Lung (tissue), 12 donors: ENCODE results near the gene FBN1. TPM values are rescaled to one million over a fixed set of nuclear protein-coding genes. Genes with fewer than 3 reads are reported as not detected.

Source experiments
- ATAC-seq: fragments of 200-7000 bp; cut with Tn5 transposase; one replicate; pipeline ENCODE4 v1.9.1; 2020; ENCODE audit warnings: moderate number of reproducible peaks; ENCODE audit not compliant: insufficient read depth, low FRiP score
- DNase-seq, 3 donors: peaks; one replicate each; pipeline ENCODE4 v3.0.0-alpha.2; 2013 to 2017
- H3K27ac ChIP-seq, 2 donors: one replicate each; pipeline ENCODE4 v1.5.1; 2013; ENCODE audit warnings: mild to moderate bottlenecking in 2 of 2, moderate library complexity in 2 of 2, control low read depth in 1 of 2, inconsistent platforms in 1 of 2, low read depth in 1 of 2, low read length in 1 of 2
- H3K27me3 ChIP-seq, 3 donors: one replicate each; pipeline ENCODE4 v1.5.1; 2013; ENCODE audit warnings: low read length in 2 of 3; ENCODE audit not compliant: control insufficient read depth in 3 of 3, insufficient read depth in 3 of 3
- H3K36me3 ChIP-seq, 4 donors: one replicate each; pipeline ENCODE4 v1.5.1; 2013; ENCODE audit warnings: low read length in 4 of 4, mild to moderate bottlenecking in 1 of 4, moderate library complexity in 1 of 4; ENCODE audit not compliant: control insufficient read depth in 4 of 4, insufficient read depth in 4 of 4
- H3K4me1 ChIP-seq, 5 donors: one replicate each; pipeline ENCODE4 v1.5.1; 2013; ENCODE audit warnings: low read length in 5 of 5, mild to moderate bottlenecking in 2 of 5, moderate library complexity in 1 of 5; ENCODE audit not compliant: control insufficient read depth in 5 of 5, insufficient read depth in 5 of 5
- H3K4me3 ChIP-seq: one replicate; pipeline ENCODE4 v1.5.1; 2013; ENCODE audit warnings: mild to moderate bottlenecking, control low read depth, moderate library complexity
- H3K9ac ChIP-seq, 2 donors: one replicate each; pipeline ENCODE4 v1.5.1; 2013; ENCODE audit warnings: low read length in 2 of 2, control low read depth in 1 of 2; ENCODE audit not compliant: insufficient read depth in 1 of 2
- H3K9me3 ChIP-seq, 4 donors: one replicate each; pipeline ENCODE4 v1.5.1; 2013; ENCODE audit warnings: low read length in 3 of 4, mild to moderate bottlenecking in 1 of 4, moderate library complexity in 1 of 4; ENCODE audit not compliant: control insufficient read depth in 4 of 4, insufficient read depth in 3 of 4
- WGBS, 2 donors: extraction: QIAGEN DNeasy Blood & Tissue Kit; methylation state at CpG; one replicate each; pipeline ENCODE4 v1.1.7; 2013; 5-methylcytosine and 5-hydroxymethylcytosine counted together
- polyA plus RNA-seq, 2 donors: library from polyadenylated mRNA; stranded (reverse); fragments of 200-250 nt; gene quantifications; one replicate each; pipeline ENCODE4 v1.2.1, GENCODE V29; 2013
- total RNA-seq, 2 donors: library from RNA; depleted of rRNA in 1 of 2; stranded (reverse); fragments of >200 nt in 1 of 2; gene quantifications; one replicate each; pipeline ENCODE4 v1.2.1, GENCODE V29; 2014 to 2021
- TF ChIP-seq, protein P1 (sequence below): IDR thresholded peaks from 2 replicates; pipeline ENCODE4 v1.5.1; 2012; ENCODE audit warnings: mild to moderate bottlenecking; ENCODE audit errors: control extremely low read depth, extremely low read depth
- donor health status: control.
- donor health status: control.
- donor health status: Bipolar disorder and iron deficiency.
- donor health status: healthy.
- donor health status: DM: yes; HTN: yes; CAD: no.

The FBN1 gene
- total and polyA plus RNA-seq, 4 donors, result 6.0 to 170 (median 60.8) TPM

DNA sequence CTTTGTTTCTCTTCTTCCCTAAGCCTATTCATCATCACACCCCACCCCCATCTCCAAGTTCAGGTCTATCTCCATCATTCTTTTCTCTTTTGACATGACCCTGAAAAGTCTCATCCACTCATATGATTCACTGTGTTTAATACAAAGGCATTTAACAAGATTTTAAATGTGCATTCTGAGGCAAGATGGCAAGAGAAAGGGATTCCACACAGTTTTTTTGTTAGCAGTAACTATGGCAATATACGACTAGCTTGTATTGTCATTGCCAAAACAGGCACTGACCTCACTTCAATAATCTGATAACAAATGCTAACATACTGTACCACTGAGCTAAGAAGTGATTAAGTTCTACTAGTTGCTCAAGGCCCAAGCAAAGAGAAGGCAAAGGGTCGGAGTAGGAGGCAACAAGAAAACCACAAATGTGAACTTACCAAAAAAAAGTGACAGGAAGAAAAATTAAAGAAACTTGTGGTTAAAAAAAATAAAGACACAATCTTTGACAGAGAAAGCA, 53.2 kb downstream of the FBN1 start:
- peaks cover 0 to 6% (median 2%) of the 10 kb centered on the region in 5 donors for H3K4me1 ChIP-seq
- no peaks in the 10 kb centered on the region for H3K27me3 ChIP-seq
- WGBS, 2 donors, result 45 to 57% methylated on average over 2 of the region's 2 CpGs
- ATAC-seq (peak; percentile 54), DNase-seq (peak; percentile 15 to 79 (median 78))
- no peaks in the 10 kb centered on the region for H3K9me3 ChIP-seq
- H3K9ac ChIP-seq, result no peak overlapping the region
- no peak overlapping the region for H3K27ac ChIP-seq
- H3K4me3 ChIP-seq, result no peak overlapping the region
- TF ChIP-seq, protein P1, sequence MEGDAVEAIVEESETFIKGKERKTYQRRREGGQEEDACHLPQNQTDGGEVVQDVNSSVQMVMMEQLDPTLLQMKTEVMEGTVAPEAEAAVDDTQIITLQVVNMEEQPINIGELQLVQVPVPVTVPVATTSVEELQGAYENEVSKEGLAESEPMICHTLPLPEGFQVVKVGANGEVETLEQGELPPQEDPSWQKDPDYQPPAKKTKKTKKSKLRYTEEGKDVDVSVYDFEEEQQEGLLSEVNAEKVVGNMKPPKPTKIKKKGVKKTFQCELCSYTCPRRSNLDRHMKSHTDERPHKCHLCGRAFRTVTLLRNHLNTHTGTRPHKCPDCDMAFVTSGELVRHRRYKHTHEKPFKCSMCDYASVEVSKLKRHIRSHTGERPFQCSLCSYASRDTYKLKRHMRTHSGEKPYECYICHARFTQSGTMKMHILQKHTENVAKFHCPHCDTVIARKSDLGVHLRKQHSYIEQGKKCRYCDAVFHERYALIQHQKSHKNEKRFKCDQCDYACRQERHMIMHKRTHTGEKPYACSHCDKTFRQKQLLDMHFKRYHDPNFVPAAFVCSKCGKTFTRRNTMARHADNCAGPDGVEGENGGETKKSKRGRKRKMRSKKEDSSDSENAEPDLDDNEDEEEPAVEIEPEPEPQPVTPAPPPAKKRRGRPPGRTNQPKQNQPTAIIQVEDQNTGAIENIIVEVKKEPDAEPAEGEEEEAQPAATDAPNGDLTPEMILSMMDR, result no peak
- peaks cover 0 to 9% (median 2%) of the 10 kb centered on the region in 4 donors for H3K36me3 ChIP-seq

DNA sequence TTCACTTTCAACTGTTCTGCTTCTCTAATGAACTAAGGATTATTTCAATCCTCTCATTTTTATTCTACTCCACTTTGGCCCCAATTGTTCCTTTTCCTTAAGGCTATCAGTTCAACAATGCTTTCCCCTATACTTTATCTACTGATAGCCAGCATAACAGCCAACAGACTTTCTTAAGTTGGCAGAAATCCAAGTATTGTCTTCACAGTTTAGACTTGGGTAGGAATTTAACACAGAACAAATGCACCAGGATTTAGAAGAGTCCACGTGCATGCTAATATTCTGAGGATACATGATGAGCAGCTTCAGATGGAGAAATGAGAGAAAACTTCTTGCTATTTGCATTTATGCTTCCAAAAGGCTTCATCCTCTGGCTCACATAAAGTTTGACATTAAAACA, 54.8 kb downstream of the FBN1 start:
- H3K9me3 ChIP-seq, result no peaks in the 10 kb centered on the region
- ATAC-seq (no peak), DNase-seq (peak in 2 of 3 donors; percentile 40 to 44)
- no peaks in the 10 kb centered on the region for H3K27me3 ChIP-seq
- H3K4me1 ChIP-seq, result peaks cover 0 to 6% (median 2%) of the 10 kb centered on the region in 5 donors
- peaks cover 0 to 5% (median 0%) of the 10 kb centered on the region in 4 donors for H3K36me3 ChIP-seq
- H3K27ac ChIP-seq, result no peak overlapping the region
- no peak overlapping the region for H3K4me3 ChIP-seq
- H3K9ac ChIP-seq, result no peak overlapping the region
- TF ChIP-seq, protein P1, result no peak
- WGBS, 2 donors, result 30% methylated on average over 1 of the region's 1 CpG

DNA sequence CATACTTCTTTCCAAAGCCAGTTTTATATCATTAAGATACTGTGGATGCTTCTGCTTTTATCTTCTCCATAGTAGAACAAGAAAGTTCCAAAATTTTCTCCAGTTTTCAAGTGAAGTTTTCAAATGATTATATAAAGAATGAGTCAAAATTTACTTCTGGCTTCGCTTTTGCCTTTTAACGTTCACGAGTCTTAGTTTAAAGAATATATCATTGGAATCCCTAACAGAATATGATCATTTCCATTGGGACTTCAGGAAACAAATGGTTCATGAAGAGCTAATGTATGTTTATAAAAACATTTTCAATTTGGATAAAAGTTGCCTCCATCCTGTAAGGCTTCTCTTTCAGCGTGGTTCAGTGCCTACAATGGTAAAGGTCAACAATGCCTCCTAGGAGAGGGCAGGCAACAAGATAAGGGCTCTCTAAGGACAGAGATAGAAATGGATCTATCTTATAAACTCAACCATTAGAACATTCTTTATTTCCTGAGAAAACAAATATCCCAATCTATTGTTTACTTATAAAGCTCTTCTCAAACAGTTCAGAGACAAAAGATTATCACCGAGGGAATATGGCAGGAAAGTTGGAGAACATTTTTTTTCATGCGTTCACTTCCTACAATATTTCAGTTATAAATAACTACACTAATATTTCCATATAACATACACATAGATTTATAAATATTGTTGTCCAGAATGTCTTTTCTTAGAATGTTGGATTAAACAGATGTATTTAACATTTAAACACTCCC, 60.5 kb downstream of the FBN1 start:
- 83 to 89% methylated on average over 6 of the region's 6 CpGs for WGBS, 2 donors

More for the DNA sequence above, 60.5 kb downstream of the FBN1 start:
- Histone ChIP-seq H3K27me3 (no peaks in the 10 kb centered on the region), H3K9me3 (no peaks in the 10 kb centered on the region), H3K27ac (no peak overlapping the region), H3K36me3 (peaks cover 0 to 3% (median 0%) of the 10 kb centered on the region in 4 donors), H3K9ac (no peak overlapping the region), H3K4me3 (no peak overlapping the region), H3K4me1 (peaks cover 0 to 10% (median 0%) of the 10 kb centered on the region in 5 donors)
- TF ChIP-seq, protein P1, result no peak
- DNase-seq, result no peak
- no peak for ATAC-seq
